Lung (tissue), 12 donors: ENCODE results near the gene SERINC3. TPM values are rescaled to one million over a fixed set of nuclear protein-coding genes. Genes with fewer than 3 reads are reported as not detected.

Experiments used
- ATAC-seq: fragments of 200-7000 bp; cut with Tn5 transposase; one replicate; pipeline ENCODE4 v1.9.1; 2020; ENCODE audit warnings: moderate number of reproducible peaks; ENCODE audit not compliant: insufficient read depth, low FRiP score
- DNase-seq, 3 donors: peaks; one replicate each; pipeline ENCODE4 v3.0.0-alpha.2; 2013 to 2017
- H3K27ac ChIP-seq, 2 donors: one replicate each; pipeline ENCODE4 v1.5.1; 2013; ENCODE audit warnings: mild to moderate bottlenecking in 2 of 2, moderate library complexity in 2 of 2, control low read depth in 1 of 2, inconsistent platforms in 1 of 2, low read depth in 1 of 2, low read length in 1 of 2
- H3K27me3 ChIP-seq, 3 donors: one replicate each; pipeline ENCODE4 v1.5.1; 2013; ENCODE audit warnings: low read length in 2 of 3; ENCODE audit not compliant: control insufficient read depth in 3 of 3, insufficient read depth in 3 of 3
- H3K36me3 ChIP-seq, 4 donors: one replicate each; pipeline ENCODE4 v1.5.1; 2013; ENCODE audit warnings: low read length in 4 of 4, mild to moderate bottlenecking in 1 of 4, moderate library complexity in 1 of 4; ENCODE audit not compliant: control insufficient read depth in 4 of 4, insufficient read depth in 4 of 4
- H3K4me1 ChIP-seq, 5 donors: one replicate each; pipeline ENCODE4 v1.5.1; 2013; ENCODE audit warnings: low read length in 5 of 5, mild to moderate bottlenecking in 2 of 5, moderate library complexity in 1 of 5; ENCODE audit not compliant: control insufficient read depth in 5 of 5, insufficient read depth in 5 of 5
- H3K4me3 ChIP-seq: one replicate; pipeline ENCODE4 v1.5.1; 2013; ENCODE audit warnings: mild to moderate bottlenecking, control low read depth, moderate library complexity
- H3K9ac ChIP-seq, 2 donors: one replicate each; pipeline ENCODE4 v1.5.1; 2013; ENCODE audit warnings: low read length in 2 of 2, control low read depth in 1 of 2; ENCODE audit not compliant: insufficient read depth in 1 of 2
- H3K9me3 ChIP-seq, 4 donors: one replicate each; pipeline ENCODE4 v1.5.1; 2013; ENCODE audit warnings: low read length in 3 of 4, mild to moderate bottlenecking in 1 of 4, moderate library complexity in 1 of 4; ENCODE audit not compliant: control insufficient read depth in 4 of 4, insufficient read depth in 3 of 4
- CTCF ChIP-seq: IDR thresholded peaks from 2 replicates; pipeline ENCODE4 v1.5.1; 2012; ENCODE audit warnings: mild to moderate bottlenecking; ENCODE audit errors: control extremely low read depth, extremely low read depth
- WGBS, 2 donors: extraction: QIAGEN DNeasy Blood & Tissue Kit; methylation state at CpG; one replicate each; pipeline ENCODE4 v1.1.7; 2013; 5-methylcytosine and 5-hydroxymethylcytosine counted together
- polyA plus RNA-seq, 2 donors: library from polyadenylated mRNA; stranded (reverse); fragments of 200-250 nt; gene quantifications; one replicate each; pipeline ENCODE4 v1.2.1, GENCODE V29; 2013
- total RNA-seq, 2 donors: library from RNA; depleted of rRNA in 1 of 2; stranded (reverse); fragments of >200 nt in 1 of 2; gene quantifications; one replicate each; pipeline ENCODE4 v1.2.1, GENCODE V29; 2014 to 2021
- donor health status: control.
- donor health status: control.
- donor health status: Bipolar disorder and iron deficiency.
- donor health status: healthy.
- donor health status: DM: yes; HTN: yes; CAD: no.

SERINC3 gene
- total and polyA plus RNA-seq, 4 donors: 36.7 to 83.9 (median 76.3) TPM

GRCh38 chr20:44480097-44480496 is 41.8 kb downstream of the SERINC3 start:
- WGBS, 2 donors: 95% methylated on average over 18 of the region's 18 CpGs
- Histone ChIP-seq H3K4me1 (peaks cover 6 to 14% (median 8%) of the 10 kb centered on the region in 5 donors), H3K27ac (no peak overlapping the region), H3K9ac (no peak overlapping the region), H3K9me3 (no peaks in the 10 kb centered on the region), H3K27me3 (no peaks in the 10 kb centered on the region), H3K36me3 (peaks cover 12 to 22% (median 15%) of the 10 kb centered on the region in 4 donors), H3K4me3 (no peak overlapping the region)
- DNase-seq (no peak), ATAC-seq (no peak)
- TF ChIP-seq CTCF: no peak

GRCh38 chr20:44479643-44480042 is 42.2 kb downstream of the SERINC3 start:
- TF ChIP-seq CTCF: no peak
- Histone ChIP-seq H3K27me3 (no peaks in the 10 kb centered on the region), H3K27ac (no peak overlapping the region), H3K4me1 (peaks cover 6 to 16% (median 8%) of the 10 kb centered on the region in 5 donors), H3K9me3 (no peaks in the 10 kb centered on the region), H3K4me3 (no peak overlapping the region), H3K36me3 (peaks cover 12 to 22% (median 13%) of the 10 kb centered on the region in 4 donors), H3K9ac (no peak overlapping the region)
- ATAC-seq (no peak), DNase-seq (no peak)
- 81 to 84% methylated on average over 5 of the region's 5 CpGs for WGBS, 2 donors

- 87 to 90% methylated on average over 6 of the region's 6 CpGs for WGBS, 2 donors
- DNase-seq (no peak), ATAC-seq (no peak)
- H3K27ac ChIP-seq: no peak overlapping the region
- H3K4me3 ChIP-seq: no peak overlapping the region
- H3K9me3 ChIP-seq: no peaks in the 10 kb centered on the region
- H3K4me1 ChIP-seq: peaks cover 6 to 16% (median 7%) of the 10 kb centered on the region in 5 donors
- no peak for TF ChIP-seq CTCF
- H3K9ac ChIP-seq: no peak overlapping the region
- peaks cover 7 to 22% (median 11%) of the 10 kb centered on the region in 4 donors for H3K36me3 ChIP-seq
- no peaks in the 10 kb centered on the region for H3K27me3 ChIP-seq
Measured at GRCh38 chr20:44478206-44478605, 43.7 kb downstream of the SERINC3 start.

DNA sequence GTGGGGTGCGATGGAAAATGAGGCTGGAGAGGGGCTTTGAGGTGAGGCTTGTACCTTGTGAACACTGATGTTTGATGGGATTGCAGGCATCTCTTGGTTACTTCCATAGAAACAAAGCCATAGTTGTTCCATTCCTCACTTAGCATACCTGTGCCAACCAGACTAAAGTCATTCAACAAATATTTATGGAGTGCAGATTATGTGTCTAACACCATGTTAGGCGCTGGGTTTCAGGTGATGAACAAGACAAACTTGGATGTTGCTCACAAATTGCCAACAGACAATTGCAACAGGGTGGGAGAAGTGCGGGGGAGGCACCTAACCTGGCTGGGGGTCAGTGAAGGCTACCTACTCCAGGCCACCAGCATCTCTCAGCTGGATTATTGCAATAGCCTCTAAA is 44.7 kb downstream of the SERINC3 start:
- WGBS, 2 donors: 89 to 96% methylated on average over 3 of the region's 3 CpGs
- Histone ChIP-seq H3K4me3 (no peak overlapping the region), H3K4me1 (peaks cover 6 to 16% (median 7%) of the 10 kb centered on the region in 5 donors), H3K9ac (no peak overlapping the region), H3K36me3 (peaks cover 7 to 22% (median 9%) of the 10 kb centered on the region in 4 donors), H3K9me3 (no peaks in the 10 kb centered on the region), H3K27ac (no peak overlapping the region), H3K27me3 (no peaks in the 10 kb centered on the region)
- DNase-seq: no peak
- no peak for TF ChIP-seq CTCF
- ATAC-seq: no peak
